SU-DHL-6 (cell line): ENCODE measurements around the gene OR2A7.
"Not testable (repeated sequence)": the region's sequence is repeated elsewhere in the genome, so short reads cannot be mapped to it uniquely, and the experiment has no call there.

Experiments
- EZH2phosphoT487 ChIP-seq: fragments of 200-600 bp; sonication (generic), shearing (Covaris generic); conservative IDR thresholded peaks from 2 replicates; pipeline ENCODE4 v1.6.1; 2018; ENCODE audit warnings: mild to moderate bottlenecking, antibody characterized with exemption, low read length, moderate library complexity, mixed read lengths
- TF ChIP-seq, protein P1 (sequence below): fragments of 200-600 bp; sonication (generic); IDR thresholded peaks from one replicate; pipeline ENCODE4 v1.5.1; 2017; ENCODE audit warnings: antibody characterized with exemption, mild to moderate bottlenecking, low read length, moderate library complexity; ENCODE audit not compliant: insufficient read depth, poor library complexity, severe bottlenecking

GRCh38 chr7:144245372-144245771 lies 19.2 kb downstream of the OR2A7 start:
- TF ChIP-seq, protein P1, sequence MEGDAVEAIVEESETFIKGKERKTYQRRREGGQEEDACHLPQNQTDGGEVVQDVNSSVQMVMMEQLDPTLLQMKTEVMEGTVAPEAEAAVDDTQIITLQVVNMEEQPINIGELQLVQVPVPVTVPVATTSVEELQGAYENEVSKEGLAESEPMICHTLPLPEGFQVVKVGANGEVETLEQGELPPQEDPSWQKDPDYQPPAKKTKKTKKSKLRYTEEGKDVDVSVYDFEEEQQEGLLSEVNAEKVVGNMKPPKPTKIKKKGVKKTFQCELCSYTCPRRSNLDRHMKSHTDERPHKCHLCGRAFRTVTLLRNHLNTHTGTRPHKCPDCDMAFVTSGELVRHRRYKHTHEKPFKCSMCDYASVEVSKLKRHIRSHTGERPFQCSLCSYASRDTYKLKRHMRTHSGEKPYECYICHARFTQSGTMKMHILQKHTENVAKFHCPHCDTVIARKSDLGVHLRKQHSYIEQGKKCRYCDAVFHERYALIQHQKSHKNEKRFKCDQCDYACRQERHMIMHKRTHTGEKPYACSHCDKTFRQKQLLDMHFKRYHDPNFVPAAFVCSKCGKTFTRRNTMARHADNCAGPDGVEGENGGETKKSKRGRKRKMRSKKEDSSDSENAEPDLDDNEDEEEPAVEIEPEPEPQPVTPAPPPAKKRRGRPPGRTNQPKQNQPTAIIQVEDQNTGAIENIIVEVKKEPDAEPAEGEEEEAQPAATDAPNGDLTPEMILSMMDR: not testable (repeated sequence)
- TF ChIP-seq EZH2phosphoT487: not testable (repeated sequence)
